Measurements from ENCODE around the gene KIF12. TPM values are rescaled to one million over a fixed set of nuclear protein-coding genes. Genes with fewer than 3 reads are reported as not detected.
"Not testable (repeated sequence)": the region's sequence is repeated elsewhere in the genome, so short reads cannot be mapped to it uniquely, and the experiment has no call there.

The KIF12 gene
- total RNA-seq, 2 experiments from 2014 or later, result not detected

GRCh38 chr9:114131808-114132549, 32.9 kb upstream of the KIF12 start:
- Mint-ChIP-seq H3K9me3 (ENCODE audit: low read depth) (no peaks in the 10 kb centered on the region), H3K4me1 (no peaks in the 10 kb centered on the region), H3K27ac (no peak overlapping the region), H3K4me3 (no peak overlapping the region), H3K27me3 (peaks cover 10% of the 10 kb centered on the region), H3K36me3 (ENCODE audit: low read depth) (no peaks in the 10 kb centered on the region)
- POLR2A ChIA-PET, result no interaction called here
- CTCF ChIA-PET, result interaction anchor here (0.6 to 1.0 kb wide), 2 partner anchors 10 to 1991 kb away, joined by 3 read pairs; no protein-coding TSS in a partner anchor
- ATAC-seq, result no peak
- no peak for DNase-seq
- intact Hi-C loops (cut with DNase I, micrococcal nuclease), result no loop called here

DNA sequence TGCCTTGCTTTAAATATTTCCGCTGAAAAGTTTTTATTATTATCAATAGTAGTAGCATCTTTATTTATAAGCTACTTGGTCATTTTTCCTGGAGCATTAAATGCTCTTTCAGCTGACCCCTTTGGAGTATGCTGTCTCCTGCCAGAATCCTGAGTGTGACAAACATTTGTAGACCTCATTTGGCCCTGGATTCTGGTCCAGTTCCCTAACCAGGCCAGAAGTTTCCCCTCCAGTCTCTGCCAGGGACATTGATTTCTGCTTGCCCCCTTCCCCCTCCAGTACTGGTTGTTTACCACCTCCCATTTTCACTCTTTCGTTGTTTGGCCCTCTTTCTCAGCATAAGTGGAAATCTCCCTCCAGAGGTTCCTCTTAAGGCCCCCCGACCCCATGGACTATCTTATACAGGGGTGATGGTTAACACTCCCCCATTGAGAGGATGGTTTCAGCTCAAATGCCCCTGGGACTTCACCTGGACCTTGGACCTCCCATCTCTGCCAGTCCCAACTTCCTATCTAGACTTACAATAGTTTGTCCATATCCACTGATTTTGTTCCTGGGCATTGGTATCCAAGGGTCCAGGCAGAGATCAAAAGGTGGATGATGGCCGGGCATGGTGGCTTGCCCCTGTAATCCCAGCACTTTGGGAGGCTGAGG, 31.7 kb upstream of the KIF12 start:
- POLR2A ChIA-PET, result no interaction called here
- no peaks in the 10 kb centered on the region for H3K9me3 Mint-ChIP-seq (ENCODE audit: low read depth)
- CTCF ChIA-PET, result no interaction called here
- ATAC-seq (no peak), DNase-seq (no peak)
- no peak overlapping the region for H3K27ac Mint-ChIP-seq
- no peaks in the 10 kb centered on the region for H3K36me3 Mint-ChIP-seq (ENCODE audit: low read depth)
- H3K4me1 Mint-ChIP-seq, result no peaks in the 10 kb centered on the region
- H3K27me3 Mint-ChIP-seq, result peaks cover 10% of the 10 kb centered on the region
- H3K4me3 Mint-ChIP-seq, result no peak overlapping the region
- intact Hi-C loops (cut with DNase I, micrococcal nuclease), result no loop called here

DNA sequence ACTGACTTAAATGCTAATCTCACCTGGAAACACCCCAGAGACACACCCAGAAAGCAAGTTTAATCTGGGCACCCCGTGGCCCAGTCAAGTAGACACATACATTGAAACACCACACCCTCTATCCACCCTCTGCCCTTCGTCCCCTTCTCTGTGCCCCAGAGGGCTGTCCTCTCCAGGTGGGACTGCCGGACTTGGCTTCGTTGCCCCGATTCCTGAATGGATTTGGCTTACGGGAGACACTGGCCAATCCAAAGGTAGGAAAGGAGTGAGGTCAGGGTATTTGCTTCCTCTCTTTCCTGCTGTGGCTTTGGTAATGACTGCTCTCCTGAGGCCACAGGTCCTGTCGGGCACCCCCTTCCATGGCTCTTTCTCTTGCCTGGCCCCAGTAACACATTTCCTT, 31.0 kb upstream of the KIF12 start:
- ChIA-PET CTCF (no interaction called here), POLR2A (no interaction called here)
- ATAC-seq (no peak), DNase-seq (no peak)
- intact Hi-C loops (cut with DNase I, micrococcal nuclease), result no loop called here
- H3K27ac Mint-ChIP-seq, result no peak overlapping the region
- H3K9me3 Mint-ChIP-seq (ENCODE audit: low read depth), result no peaks in the 10 kb centered on the region
- peaks cover 5% of the 10 kb centered on the region for H3K27me3 Mint-ChIP-seq
- H3K4me3 Mint-ChIP-seq, result no peak overlapping the region
- no peaks in the 10 kb centered on the region for H3K4me1 Mint-ChIP-seq
- no peaks in the 10 kb centered on the region for H3K36me3 Mint-ChIP-seq (ENCODE audit: low read depth)

- H3K36me3 Mint-ChIP-seq (ENCODE audit: low read depth); H3K27me3 Mint-ChIP-seq; H3K27ac Mint-ChIP-seq; intact Hi-C loops (cut with DNase I, micrococcal nuclease); H3K9me3 Mint-ChIP-seq (ENCODE audit: low read depth); POLR2A ChIA-PET; DNase-seq; ATAC-seq; CTCF ChIA-PET; H3K4me3 Mint-ChIP-seq; H3K4me1 Mint-ChIP-seq: not testable (repeated sequence)
Observed at GRCh38 chr9:114128759-114129158, 29.7 kb upstream of the KIF12 start.

GRCh38 chr9:114126247-114127060, 27.4 kb upstream of the KIF12 start:
- CTCF ChIA-PET, result interaction anchor here (0.6 to 0.7 kb wide), 2 partner anchors 8 kb away, joined by 3 read pairs; no protein-coding TSS in a partner anchor
- intact Hi-C loops (cut with DNase I, micrococcal nuclease), result no loop called here
- ATAC-seq (no peak), DNase-seq (no peak)
- Mint-ChIP-seq H3K4me1 (no peaks in the 10 kb centered on the region), H3K9me3 (ENCODE audit: low read depth) (no peaks in the 10 kb centered on the region), H3K27ac (no peak overlapping the region), H3K27me3 (peaks cover 5% of the 10 kb centered on the region), H3K36me3 (ENCODE audit: low read depth) (no peaks in the 10 kb centered on the region), H3K4me3 (no peak overlapping the region)
- POLR2A ChIA-PET, result no interaction called here

DNA sequence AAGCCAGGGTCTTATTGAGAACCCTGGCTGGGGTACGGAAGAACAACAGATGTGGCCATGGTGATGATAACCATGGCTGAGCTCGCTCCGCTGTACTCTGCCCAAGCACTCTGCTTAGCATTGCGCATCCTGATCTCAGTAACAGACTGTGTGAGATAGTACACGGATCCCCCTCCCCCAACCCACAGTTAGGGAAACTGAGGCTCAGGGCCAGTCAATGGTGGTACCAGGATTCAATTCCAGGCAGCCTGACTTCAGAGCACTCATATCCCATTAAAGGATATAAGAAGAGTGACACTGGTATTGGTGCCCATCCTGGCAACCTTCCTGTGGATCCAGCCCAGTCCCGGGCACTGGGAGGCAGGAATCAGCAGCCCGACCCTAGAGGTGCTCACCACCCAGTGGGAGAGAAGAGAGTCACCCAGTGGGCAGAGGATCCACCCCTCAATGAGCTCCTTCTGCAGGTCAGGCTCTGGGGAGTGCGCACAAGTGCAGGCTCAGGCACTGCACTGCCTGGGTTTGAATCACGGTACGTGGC, 26.5 kb upstream of the KIF12 start:
- CTCF ChIA-PET, result interaction anchor here (0.7 kb wide), 1 partner anchor 9 kb away, joined by 3 read pairs; no protein-coding TSS in a partner anchor

GRCh38 chr9:114124666-114125475, 25.8 kb upstream of the KIF12 start:
- Mint-ChIP-seq H3K36me3 (ENCODE audit: low read depth) (no peaks in the 10 kb centered on the region), H3K4me3 (no peak overlapping the region), H3K9me3 (ENCODE audit: low read depth) (no peaks in the 10 kb centered on the region), H3K27ac (no peak overlapping the region), H3K4me1 (no peaks in the 10 kb centered on the region), H3K27me3 (peaks cover 8% of the 10 kb centered on the region)
- intact Hi-C loops (cut with DNase I, micrococcal nuclease), result no loop called here
- DNase-seq (no peak), ATAC-seq (no peak)
- POLR2A ChIA-PET, result no interaction called here
- CTCF ChIA-PET, result no interaction called here

More for the DNA sequence above, 26.5 kb upstream of the KIF12 start:
- H3K27me3 Mint-ChIP-seq, result peaks cover 7% of the 10 kb centered on the region
- no peak overlapping the region for H3K27ac Mint-ChIP-seq
- intact Hi-C loops (cut with DNase I, micrococcal nuclease), result no loop called here
- no peak overlapping the region for H3K4me3 Mint-ChIP-seq
- H3K9me3 Mint-ChIP-seq (ENCODE audit: low read depth), result no peaks in the 10 kb centered on the region
- ATAC-seq (no peak), DNase-seq (no peak)
- H3K36me3 Mint-ChIP-seq (ENCODE audit: low read depth), result no peaks in the 10 kb centered on the region
- POLR2A ChIA-PET, result no interaction called here
- H3K4me1 Mint-ChIP-seq, result no peaks in the 10 kb centered on the region

GRCh38 chr9:114124138-114124537, 25.0 kb upstream of the KIF12 start:
- Mint-ChIP-seq H3K9me3 (ENCODE audit: low read depth) (no peaks in the 10 kb centered on the region), H3K4me3 (no peak overlapping the region), H3K27ac (no peak overlapping the region), H3K4me1 (no peaks in the 10 kb centered on the region), H3K36me3 (ENCODE audit: low read depth) (no peaks in the 10 kb centered on the region), H3K27me3 (peaks cover 8% of the 10 kb centered on the region)
- ATAC-seq (no peak), DNase-seq (no peak)
- intact Hi-C loops (cut with DNase I, micrococcal nuclease), result no loop called here
- CTCF ChIA-PET, result no interaction called here
- POLR2A ChIA-PET, result no interaction called here

GRCh38 chr9:114123031-114123977, 24.2 kb upstream of the KIF12 start:
- ChIA-PET CTCF (interaction anchor here (0.7 kb wide), 1 partner anchor 27 kb away, joined by 3 read pairs; no protein-coding TSS in a partner anchor), POLR2A (no interaction called here)
- Mint-ChIP-seq H3K27ac (no peak overlapping the region), H3K9me3 (ENCODE audit: low read depth) (no peaks in the 10 kb centered on the region), H3K36me3 (ENCODE audit: low read depth) (no peaks in the 10 kb centered on the region), H3K27me3 (peaks cover 11% of the 10 kb centered on the region), H3K4me3 (no peak overlapping the region), H3K4me1 (no peaks in the 10 kb centered on the region)
- ATAC-seq (no peak), DNase-seq (no peak)
- intact Hi-C loops (cut with DNase I, micrococcal nuclease), result no loop called here

Data from activated CD4-positive, alpha-beta T cell treated with anti-CD3 and anti-CD28 coated beads for 36 hours (primary cell).